OCI-LY3 (cell line): ENCODE data around the gene MAP1B.

ENCODE experiments used
- EZH2phosphoT487 ChIP-seq: fragments of 200-600 bp; shearing (Covaris generic); IDR thresholded peaks from 2 replicates; pipeline ENCODE4 v1.6.1; 2018; ENCODE audit warnings: antibody characterized with exemption, mixed run types, low read depth
- TF ChIP-seq, protein P1 (sequence below): fragments of 200-600, 300-600 bp; sonication (generic); IDR thresholded peaks from 2 replicates; pipeline ENCODE4 v1.5.1; 2014; ENCODE audit warnings: antibody characterized with exemption, low read length, low read depth

DNA sequence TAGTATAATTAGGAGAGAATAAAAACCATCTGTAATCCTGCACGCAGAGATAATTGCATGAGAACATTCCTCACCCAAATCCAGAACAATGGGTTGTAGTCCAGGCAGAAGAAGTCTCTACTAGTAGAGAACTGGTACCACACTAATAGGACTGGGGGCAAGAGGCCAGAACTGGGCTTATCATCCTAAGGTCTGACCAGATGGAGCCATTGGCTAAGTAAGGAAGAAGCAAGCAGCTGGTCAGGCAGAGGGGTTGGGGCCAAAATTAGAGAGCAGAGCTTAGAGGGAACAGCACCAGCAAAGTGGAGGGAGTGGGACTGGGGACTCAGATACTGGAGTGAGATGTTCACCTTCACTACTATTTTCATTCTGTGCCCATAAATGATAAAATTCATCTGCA lies 35.4 kb upstream of the MAP1B start:
- TF ChIP-seq, protein P1, sequence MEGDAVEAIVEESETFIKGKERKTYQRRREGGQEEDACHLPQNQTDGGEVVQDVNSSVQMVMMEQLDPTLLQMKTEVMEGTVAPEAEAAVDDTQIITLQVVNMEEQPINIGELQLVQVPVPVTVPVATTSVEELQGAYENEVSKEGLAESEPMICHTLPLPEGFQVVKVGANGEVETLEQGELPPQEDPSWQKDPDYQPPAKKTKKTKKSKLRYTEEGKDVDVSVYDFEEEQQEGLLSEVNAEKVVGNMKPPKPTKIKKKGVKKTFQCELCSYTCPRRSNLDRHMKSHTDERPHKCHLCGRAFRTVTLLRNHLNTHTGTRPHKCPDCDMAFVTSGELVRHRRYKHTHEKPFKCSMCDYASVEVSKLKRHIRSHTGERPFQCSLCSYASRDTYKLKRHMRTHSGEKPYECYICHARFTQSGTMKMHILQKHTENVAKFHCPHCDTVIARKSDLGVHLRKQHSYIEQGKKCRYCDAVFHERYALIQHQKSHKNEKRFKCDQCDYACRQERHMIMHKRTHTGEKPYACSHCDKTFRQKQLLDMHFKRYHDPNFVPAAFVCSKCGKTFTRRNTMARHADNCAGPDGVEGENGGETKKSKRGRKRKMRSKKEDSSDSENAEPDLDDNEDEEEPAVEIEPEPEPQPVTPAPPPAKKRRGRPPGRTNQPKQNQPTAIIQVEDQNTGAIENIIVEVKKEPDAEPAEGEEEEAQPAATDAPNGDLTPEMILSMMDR = no peak
- TF ChIP-seq EZH2phosphoT487 = no peak
